Choroid plexus epithelial cell (primary cell): ENCODE measurements around the gene AFG1L.
"Not testable (repeated sequence)": the region's sequence is repeated elsewhere in the genome, so short reads cannot be mapped to it uniquely, and the experiment has no call there.

Source experiments
- DNase-seq: peaks from one replicate; pipeline ENCODE4 v3.0.0-alpha.2; 2010; ENCODE audit warnings: low read depth
- H3K4me3 ChIP-seq: 2 replicates; pipeline ENCODE4 v1.5.1; 2011; ENCODE audit warnings: low read depth, mild to moderate bottlenecking, control low read depth, low read length, moderate library complexity
- TF ChIP-seq, protein P1 (sequence below): conservative IDR thresholded peaks from 2 replicates; pipeline ENCODE4 v1.5.1; 2011; ENCODE audit warnings: low read depth, mild to moderate bottlenecking, control low read depth, inconsistent platforms, low read length, moderate library complexity

Gene AFG1L

DNA sequence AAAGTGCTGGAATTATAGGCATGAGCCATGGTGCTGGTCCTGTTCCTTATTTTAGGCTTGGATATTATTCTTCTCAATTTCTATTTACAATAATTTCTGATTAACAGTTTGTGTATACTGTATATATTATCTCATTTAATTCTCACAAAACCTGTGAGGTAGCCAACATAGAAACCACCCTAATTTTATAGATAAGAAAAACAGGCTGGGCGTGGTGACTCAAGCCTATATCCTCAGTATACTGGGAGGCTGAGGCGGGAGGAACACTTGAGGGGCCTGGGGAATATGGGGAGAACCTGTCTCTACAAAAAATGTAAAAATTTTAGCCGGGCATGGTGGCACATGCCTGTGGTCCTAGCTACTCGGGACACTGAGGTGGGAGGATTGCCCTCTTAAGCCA lies 3.8 kb upstream of the AFG1L start:
- TF ChIP-seq, protein P1, sequence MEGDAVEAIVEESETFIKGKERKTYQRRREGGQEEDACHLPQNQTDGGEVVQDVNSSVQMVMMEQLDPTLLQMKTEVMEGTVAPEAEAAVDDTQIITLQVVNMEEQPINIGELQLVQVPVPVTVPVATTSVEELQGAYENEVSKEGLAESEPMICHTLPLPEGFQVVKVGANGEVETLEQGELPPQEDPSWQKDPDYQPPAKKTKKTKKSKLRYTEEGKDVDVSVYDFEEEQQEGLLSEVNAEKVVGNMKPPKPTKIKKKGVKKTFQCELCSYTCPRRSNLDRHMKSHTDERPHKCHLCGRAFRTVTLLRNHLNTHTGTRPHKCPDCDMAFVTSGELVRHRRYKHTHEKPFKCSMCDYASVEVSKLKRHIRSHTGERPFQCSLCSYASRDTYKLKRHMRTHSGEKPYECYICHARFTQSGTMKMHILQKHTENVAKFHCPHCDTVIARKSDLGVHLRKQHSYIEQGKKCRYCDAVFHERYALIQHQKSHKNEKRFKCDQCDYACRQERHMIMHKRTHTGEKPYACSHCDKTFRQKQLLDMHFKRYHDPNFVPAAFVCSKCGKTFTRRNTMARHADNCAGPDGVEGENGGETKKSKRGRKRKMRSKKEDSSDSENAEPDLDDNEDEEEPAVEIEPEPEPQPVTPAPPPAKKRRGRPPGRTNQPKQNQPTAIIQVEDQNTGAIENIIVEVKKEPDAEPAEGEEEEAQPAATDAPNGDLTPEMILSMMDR: no peak
- no peak for DNase-seq
- H3K4me3 ChIP-seq: no peak overlapping the region

DNA sequence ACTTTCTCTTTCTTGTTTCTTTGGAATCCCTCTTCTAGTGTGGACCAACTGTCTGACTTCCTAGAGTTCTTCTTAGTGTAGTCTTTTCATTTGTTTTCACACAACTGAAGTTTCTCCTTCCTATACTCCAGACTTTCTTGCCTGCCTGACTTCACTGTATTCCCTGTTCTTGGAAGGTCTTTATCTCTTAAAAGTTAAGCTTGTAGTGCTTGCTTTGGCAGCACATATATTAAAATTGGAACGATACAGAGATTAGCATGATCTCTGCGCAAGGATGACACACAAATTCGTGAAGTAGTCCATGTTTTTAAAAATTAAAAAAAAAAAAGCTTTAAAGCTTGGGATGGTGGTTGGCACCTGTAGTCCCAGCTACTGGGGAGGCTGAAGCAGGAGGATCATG lies 2.3 kb upstream of the AFG1L start:
- H3K4me3 ChIP-seq, DNase-seq: not testable (repeated sequence)

DNA sequence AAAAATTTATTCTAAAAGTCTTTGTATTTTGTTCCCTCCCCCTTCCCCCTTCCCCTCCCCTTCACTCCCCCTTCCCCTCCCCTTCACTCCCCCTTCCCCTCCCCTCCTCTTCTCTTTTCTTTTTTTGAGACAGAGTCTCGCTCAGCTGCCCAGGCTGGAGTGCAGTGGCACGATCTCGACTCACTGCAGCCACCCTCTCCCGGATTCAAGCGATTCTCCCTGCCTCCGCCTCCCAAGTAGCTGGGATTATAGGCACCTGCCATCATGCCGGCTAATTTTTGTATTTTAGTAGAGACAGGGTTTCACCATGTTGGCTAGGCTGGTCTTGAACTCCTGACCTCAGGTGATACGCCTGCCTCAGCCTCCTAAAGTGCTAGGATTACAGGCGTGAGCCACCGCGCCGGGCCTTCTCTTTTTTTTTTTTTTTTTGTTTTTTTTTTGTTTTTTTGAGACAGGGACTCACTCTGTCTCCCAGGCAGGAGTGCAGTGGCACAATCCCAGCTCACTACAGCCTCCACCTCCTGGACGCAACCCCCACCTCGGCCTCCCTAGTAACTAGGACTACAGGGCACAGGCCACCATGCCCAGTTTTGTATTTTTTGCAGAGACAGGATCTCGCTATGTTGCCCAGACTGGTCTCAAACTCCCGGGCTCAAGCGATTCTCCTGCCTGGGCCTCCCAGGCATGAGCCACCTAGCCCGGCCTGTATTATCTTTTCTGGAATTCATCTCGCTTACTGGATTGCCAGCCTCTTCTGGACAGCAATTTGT lies 1.1 kb upstream of the AFG1L start:
- no peak for DNase-seq
- H3K4me3 ChIP-seq: peak overlapping the region; percentile 98
- TF ChIP-seq, protein P1: no peak

DNA sequence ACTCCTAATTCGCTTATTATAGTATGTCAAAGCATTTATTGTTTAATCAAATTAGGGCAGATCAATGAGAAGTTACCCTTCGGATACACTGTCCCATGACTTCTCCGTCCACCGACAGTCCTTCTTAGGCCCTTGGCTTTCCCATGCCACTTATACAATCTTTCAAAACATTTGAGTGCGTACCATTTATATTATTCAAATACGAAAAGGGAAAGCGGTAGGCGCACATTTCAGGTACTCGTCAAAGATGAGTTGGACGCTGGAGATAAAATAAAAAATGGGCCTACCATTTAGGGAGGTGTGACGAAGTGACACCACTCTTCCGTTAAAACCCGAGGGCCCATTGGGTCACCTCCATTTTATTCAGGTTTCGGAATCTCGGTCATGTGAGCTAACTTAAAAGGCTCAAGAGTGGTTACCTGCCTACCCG lies 542 bp upstream of the AFG1L start:
- no peak for DNase-seq
- H3K4me3 ChIP-seq: peak overlapping the region; percentile 98
- TF ChIP-seq, protein P1: no peak

DNA sequence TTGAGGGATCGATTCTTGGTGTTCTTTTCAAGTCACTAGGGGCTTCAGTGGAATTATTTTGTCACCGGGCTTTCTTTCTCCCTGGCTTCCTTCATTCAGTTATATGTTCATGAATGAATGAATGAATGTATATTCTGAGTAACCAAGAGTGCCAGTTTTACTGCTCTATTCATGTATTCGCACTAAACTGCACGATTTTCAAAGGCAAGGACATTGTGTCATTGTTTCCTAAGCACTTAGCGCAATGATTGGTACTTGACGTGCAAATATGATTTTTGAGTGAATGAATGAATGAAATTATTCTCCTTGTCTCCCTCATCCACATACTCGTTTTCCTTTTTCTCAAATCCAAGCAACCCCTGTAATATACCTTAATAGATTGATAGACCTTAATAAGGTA lies 822 bp downstream of the AFG1L start:
- peak overlapping the region; percentile 98 for H3K4me3 ChIP-seq
- TF ChIP-seq, protein P1: no peak
- no peak for DNase-seq

- TF ChIP-seq, protein P1: no peak
- no peak overlapping the region for H3K4me3 ChIP-seq
- no peak for DNase-seq
These were observed 7.5 kb downstream of the AFG1L start for GRCh38 chr6:108302386-108302785.

DNA sequence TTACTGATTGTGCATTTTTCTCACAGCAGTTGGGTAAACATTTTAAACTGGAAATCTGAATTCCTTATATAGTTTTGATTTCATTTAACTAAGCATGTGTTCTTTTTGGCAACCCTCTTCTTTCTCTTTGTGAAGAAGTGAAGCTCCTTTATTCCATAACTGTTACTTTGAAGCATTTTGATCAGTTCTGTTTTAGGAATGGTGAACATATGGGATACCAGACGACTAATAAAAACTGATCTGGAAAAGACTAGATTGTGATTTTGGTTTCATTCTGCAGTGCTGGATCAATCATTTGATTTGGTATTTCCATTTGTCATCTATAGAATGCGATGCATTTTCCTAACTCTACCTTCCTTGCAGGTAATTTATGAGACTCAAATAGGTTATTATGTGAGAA lies 9.8 kb downstream of the AFG1L start:
- no peak for DNase-seq
- H3K4me3 ChIP-seq: no peak overlapping the region
- TF ChIP-seq, protein P1: no peak

DNA sequence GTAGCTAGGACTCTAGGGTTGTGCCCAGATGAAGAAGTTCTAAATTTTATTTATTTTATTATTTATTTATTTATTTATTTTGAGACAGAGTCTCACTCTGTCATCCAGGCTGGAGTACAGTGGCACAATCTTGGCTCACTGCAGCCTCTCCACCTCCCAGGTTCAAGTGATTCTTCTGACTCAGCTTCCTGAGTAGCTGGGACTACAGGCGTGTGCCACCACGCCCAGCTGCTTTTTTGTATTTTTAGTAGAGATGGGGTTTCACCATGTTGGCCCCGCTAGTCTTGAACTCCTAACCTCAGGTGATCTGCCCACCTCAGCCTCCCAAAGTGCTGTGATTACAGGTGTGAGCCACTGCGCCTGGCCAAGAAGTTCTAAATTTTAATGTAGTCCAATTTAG lies 13.8 kb downstream of the AFG1L start:
- not testable (repeated sequence) for H3K4me3 ChIP-seq, DNase-seq
